Stimulated activated CD8-positive, alpha-beta memory T cell treated with anti-CD3 and anti-CD28 coated beads, Interleukin-7, amount 100 ng/mL, for 48 hours (primary cell): Measurements from ENCODE around the gene ZNF598.
"Not testable (repeated sequence)": the region's sequence is repeated elsewhere in the genome, so short reads cannot be mapped to it uniquely, and the experiment has no call there.

Experiments used
- DNase-seq, 2 donors: peaks; one replicate each; pipeline ENCODE4 v3.0.0-alpha.2; 2020; ENCODE audit warnings: low read depth in 1 of 2; ENCODE audit errors: extremely low read depth in 1 of 2

Gene ZNF598

GRCh38 chr16:2040787-2041522, 31.3 kb upstream of the ZNF598 start:
- no peak for DNase-seq

GRCh38 chr16:2040041-2040786, 30.6 kb upstream of the ZNF598 start:
- DNase-seq, result no peak

- DNase-seq, result no peak
Measured at GRCh38 chr16:2039274-2040031, 29.8 kb upstream of the ZNF598 start.

GRCh38 chr16:2038382-2039231, 29.0 kb upstream of the ZNF598 start:
- no peak for DNase-seq

- no peak for DNase-seq
Measured at GRCh38 chr16:2037647-2038381, 28.2 kb upstream of the ZNF598 start.

- DNase-seq, result no peak
Measured at GRCh38 chr16:2037115-2037514, 27.5 kb upstream of the ZNF598 start.

GRCh38 chr16:2036200-2036966, 26.8 kb upstream of the ZNF598 start:
- DNase-seq, result no peak

- DNase-seq, result no peak
Measured at GRCh38 chr16:2035431-2036199, 26.0 kb upstream of the ZNF598 start.

GRCh38 chr16:2034696-2035430, 25.2 kb upstream of the ZNF598 start:
- no peak for DNase-seq

- not testable (repeated sequence) for DNase-seq
Measured at GRCh38 chr16:2033909-2034695, 24.5 kb upstream of the ZNF598 start.

GRCh38 chr16:2033057-2033908, 23.7 kb upstream of the ZNF598 start:
- DNase-seq, result no peak

GRCh38 chr16:2032285-2033056, 22.9 kb upstream of the ZNF598 start:
- no peak for DNase-seq

- no peak for DNase-seq
Measured at GRCh38 chr16:2031081-2031577, 21.5 kb upstream of the ZNF598 start.

- no peak for DNase-seq
Measured at GRCh38 chr16:2030036-2030435, 20.4 kb upstream of the ZNF598 start.

GRCh38 chr16:2029350-2029749, 19.7 kb upstream of the ZNF598 start:
- no peak for DNase-seq
